ENCODE measurements around the gene PTPRZ1. TPM values are rescaled to one million over a fixed set of nuclear protein-coding genes. Genes with fewer than 3 reads are reported as not detected.

The PTPRZ1 gene
- polyA plus RNA-seq, 1 of the 3 experiments (the other 2 are of a cell fraction), result not detected

DNA sequence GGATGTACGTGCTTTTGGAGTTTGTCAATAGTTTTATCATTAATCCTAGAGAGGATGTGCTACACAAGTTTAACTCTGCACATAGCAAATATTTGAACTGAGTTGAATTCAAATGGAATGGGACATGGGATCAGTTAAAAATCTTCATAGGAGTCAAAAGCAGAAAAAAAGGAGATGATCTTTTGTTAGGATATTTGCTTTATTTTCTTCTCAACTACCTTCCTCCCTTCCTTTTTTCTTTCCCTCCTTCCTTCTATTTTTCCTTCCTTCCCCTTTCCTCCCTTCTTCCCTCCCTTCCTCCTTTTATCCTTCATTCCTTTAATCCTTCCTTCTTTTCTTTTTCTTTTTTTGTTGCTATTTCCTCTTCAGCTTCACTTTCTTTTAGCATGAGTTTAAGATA, 6.6 kb downstream of the PTPRZ1 start:
- Histone ChIP-seq H2AFZ (ENCODE audit: low read depth) (no peak overlapping the region), H3K4me3 (ENCODE audit: low read depth in 2 of 2, low read length in 1 of 2) (no peak overlapping the region), H3K4me2 (no peak overlapping the region), H3K27me3 (ENCODE audit: insufficient read depth) (peaks cover 10% of the 10 kb centered on the region; the same call in 1 of the 2 replicates), H3F3A (replicated peaks; ENCODE audit: insufficient read depth) (no peaks in the 10 kb centered on the region), H3K9me2 (no peaks in the 10 kb centered on the region), H4K20me1 (ENCODE audit: insufficient read depth) (no peaks in the 10 kb centered on the region), H3K27ac (ENCODE audit: low read depth in 2 of 2, low read length in 1 of 2) (no peak overlapping the region), H3K9me3 (no peaks in the 10 kb centered on the region), H3K9ac (no peak overlapping the region), H3K79me2 (ENCODE audit: insufficient read depth) (no peaks in the 10 kb centered on the region), H3K4me1 (ENCODE audit: control insufficient read depth in 1 of 2, insufficient read depth in 2 of 2, low read depth in 1 of 2, low read length in 1 of 2) (no peaks in the 10 kb centered on the region), H3K36me3 (replicated peaks in 1 of 2; ENCODE audit: control insufficient read depth in 1 of 2, insufficient read depth in 2 of 2, low read length in 1 of 2) (no peaks in the 10 kb centered on the region)
- no peak for TF ChIP-seq JUND (IDR thresholded peaks at IDR 0.05)
- no peak for TF ChIP-seq GABPA (IDR thresholded peaks at IDR 0.05; ENCODE audit: low read depth)
- TF ChIP-seq CHD2 (IDR thresholded peaks at IDR 0.05; ENCODE audit: low read length, partially characterized antibody), result no peak
- no peak for TF ChIP-seq SMC3 (IDR thresholded peaks at IDR 0.05; ENCODE audit: low read depth, low read length)
- TF ChIP-seq RFX5 (IDR thresholded peaks at IDR 0.05; ENCODE audit: low read length), result no peak
- TF ChIP-seq, protein P1, sequence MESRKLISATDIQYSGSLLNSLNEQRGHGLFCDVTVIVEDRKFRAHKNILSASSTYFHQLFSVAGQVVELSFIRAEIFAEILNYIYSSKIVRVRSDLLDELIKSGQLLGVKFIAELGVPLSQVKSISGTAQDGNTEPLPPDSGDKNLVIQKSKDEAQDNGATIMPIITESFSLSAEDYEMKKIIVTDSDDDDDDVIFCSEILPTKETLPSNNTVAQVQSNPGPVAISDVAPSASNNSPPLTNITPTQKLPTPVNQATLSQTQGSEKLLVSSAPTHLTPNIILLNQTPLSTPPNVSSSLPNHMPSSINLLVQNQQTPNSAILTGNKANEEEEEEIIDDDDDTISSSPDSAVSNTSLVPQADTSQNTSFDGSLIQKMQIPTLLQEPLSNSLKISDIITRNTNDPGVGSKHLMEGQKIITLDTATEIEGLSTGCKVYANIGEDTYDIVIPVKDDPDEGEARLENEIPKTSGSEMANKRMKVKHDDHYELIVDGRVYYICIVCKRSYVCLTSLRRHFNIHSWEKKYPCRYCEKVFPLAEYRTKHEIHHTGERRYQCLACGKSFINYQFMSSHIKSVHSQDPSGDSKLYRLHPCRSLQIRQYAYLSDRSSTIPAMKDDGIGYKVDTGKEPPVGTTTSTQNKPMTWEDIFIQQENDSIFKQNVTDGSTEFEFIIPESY (IDR thresholded peaks at IDR 0.05; ENCODE audit: borderline replicate concordance, low read depth), result no peak
- no peak for TF ChIP-seq TEAD4 (IDR thresholded peaks at IDR 0.05; ENCODE audit: borderline replicate concordance, insufficient read depth)
- no peak for TF ChIP-seq EZH2phosphoT487 (IDR thresholded peaks at IDR 0.05; ENCODE audit: borderline replicate concordance, low read depth)
- no peak for TF ChIP-seq RCOR1 (IDR thresholded peaks at IDR 0.05; ENCODE audit: low read length)
- TF ChIP-seq, protein P2, sequence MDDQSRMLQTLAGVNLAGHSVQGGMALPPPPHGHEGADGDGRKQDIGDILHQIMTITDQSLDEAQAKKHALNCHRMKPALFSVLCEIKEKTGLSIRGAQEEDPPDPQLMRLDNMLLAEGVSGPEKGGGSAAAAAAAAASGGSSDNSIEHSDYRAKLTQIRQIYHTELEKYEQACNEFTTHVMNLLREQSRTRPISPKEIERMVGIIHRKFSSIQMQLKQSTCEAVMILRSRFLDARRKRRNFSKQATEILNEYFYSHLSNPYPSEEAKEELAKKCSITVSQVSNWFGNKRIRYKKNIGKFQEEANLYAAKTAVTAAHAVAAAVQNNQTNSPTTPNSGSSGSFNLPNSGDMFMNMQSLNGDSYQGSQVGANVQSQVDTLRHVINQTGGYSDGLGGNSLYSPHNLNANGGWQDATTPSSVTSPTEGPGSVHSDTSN (IDR thresholded peaks at IDR 0.05), result no peak
- TF ChIP-seq REST (IDR thresholded peaks at IDR 0.05; ENCODE audit: low read depth, low read length), result no peak
- TF ChIP-seq GATA2 (CRISPR knock-in tag; IDR thresholded peaks at IDR 0.05), result no peak
- no peak for TF ChIP-seq NRF1 (IDR thresholded peaks at IDR 0.05; ENCODE audit: low read depth, low read length)
- TF ChIP-seq TAF1 (IDR thresholded peaks at IDR 0.05; ENCODE audit: borderline replicate concordance, low read depth, low read length), result no peak
- TF ChIP-seq POLR2AphosphoS5 (IDR thresholded peaks at IDR 0.05; ENCODE audit: low read depth, low read length), result no peak
- no peak for TF ChIP-seq NFIC (IDR thresholded peaks at IDR 0.05; ENCODE audit: borderline replicate concordance)
- TF ChIP-seq USF2 (IDR thresholded peaks at IDR 0.05; ENCODE audit: borderline replicate concordance, low read depth, low read length), result no peak
- TF ChIP-seq ELF1 (IDR thresholded peaks at IDR 0.05), result no peak
- DNase-seq, result no peak
- POLR2A ChIA-PET, result no interaction called here
- 0% methylated on average over 1 of the region's 1 CpG for WGBS (ENCODE audit: low lambda C conversion rate)
- CTCF ChIA-PET, result interaction anchor here (0.8 kb wide), 1 partner anchor 17 kb away, joined by 3 read pairs; no protein-coding TSS in a partner anchor
